ENCODE results near the gene CAMK4. TPM values are rescaled to one million over a fixed set of nuclear protein-coding genes. Genes with fewer than 3 reads are reported as not detected.

The CAMK4 gene
- total and polyA plus RNA-seq, 2 experiments from 2014 or later: 4.2 to 7.3 TPM

- no peak for TF ChIP-seq ZNF331 (CRISPR knock-in tag; IDR thresholded peaks at IDR 0.05; ENCODE audit: low read depth)
- Histone ChIP-seq H3K4me1 (ENCODE audit: insufficient read depth) (no peaks in the 10 kb centered on the region), H3K36me3 (ENCODE audit: insufficient read depth) (no peaks in the 10 kb centered on the region), H3F3A (replicated peaks; ENCODE audit: low read depth) (no peaks in the 10 kb centered on the region), H3K27ac (ENCODE audit: low read depth) (no peak overlapping the region), H3K9me2 (ENCODE audit: insufficient read depth) (no peaks in the 10 kb centered on the region), H2AFZ (no peak overlapping the region), H4K20me1 (replicated peaks; ENCODE audit: insufficient read depth) (no peaks in the 10 kb centered on the region), H3K79me2 (replicated peaks; ENCODE audit: insufficient read depth) (no peaks in the 10 kb centered on the region), H3K27me3 (ENCODE audit: insufficient read depth) (no peaks in the 10 kb centered on the region), H3K4me2 (no peak overlapping the region), H3K4me3 (no peak overlapping the region)
- Mint-ChIP-seq H3K4me1 (peaks cover 8% of the 10 kb centered on the region), H3K27me3 (ENCODE audit: insufficient read depth, low read depth, poor library complexity) (no peaks in the 10 kb centered on the region), H3K27ac (no peak overlapping the region), H3K36me3 (ENCODE audit: low read depth) (no peaks in the 10 kb centered on the region), H3K9me3 (no peaks in the 10 kb centered on the region), H3K4me3 (no peak overlapping the region)
- ATAC-seq: no peak
- no peak for DNase-seq (ENCODE audit: low spot score)
Measured at GRCh38 chr5:111232311-111233051, 8.3 kb downstream of the CAMK4 start.

GRCh38 chr5:111233052-111233374 is 8.8 kb downstream of the CAMK4 start:
- no peak overlapping the region for H3K27ac Mint-ChIP-seq
- H3K36me3 ChIP-seq (ENCODE audit: insufficient read depth): no peaks in the 10 kb centered on the region
- H3K4me3 ChIP-seq: no peak overlapping the region
- no peaks in the 10 kb centered on the region for H3K27me3 Mint-ChIP-seq (ENCODE audit: insufficient read depth, low read depth, poor library complexity)
- peaks cover 3% of the 10 kb centered on the region; the same call in 2 of the 3 replicates for H3K4me1 Mint-ChIP-seq
- no peaks in the 10 kb centered on the region for H3K36me3 Mint-ChIP-seq (ENCODE audit: low read depth)
- DNase-seq (ENCODE audit: low spot score) (no peak), ATAC-seq (no peak)
- no peak overlapping the region for H2AFZ ChIP-seq
- TF ChIP-seq ZNF114 (CRISPR knock-in tag; IDR thresholded peaks at IDR 0.05): no peak
- H3K4me1 ChIP-seq (ENCODE audit: insufficient read depth): no peaks in the 10 kb centered on the region
- H3K4me3 Mint-ChIP-seq: no peak overlapping the region
- H3K9me2 ChIP-seq (ENCODE audit: insufficient read depth): no peaks in the 10 kb centered on the region
- H3K27me3 ChIP-seq (ENCODE audit: insufficient read depth): no peaks in the 10 kb centered on the region
- H3K4me2 ChIP-seq: no peak overlapping the region
- no peak overlapping the region for H3K27ac ChIP-seq (ENCODE audit: low read depth)
- H3F3A ChIP-seq (replicated peaks; ENCODE audit: low read depth): no peaks in the 10 kb centered on the region
- no peaks in the 10 kb centered on the region for H3K79me2 ChIP-seq (replicated peaks; ENCODE audit: insufficient read depth)
- H3K9me3 Mint-ChIP-seq: no peaks in the 10 kb centered on the region
- 0 out of 2 replicates have a peak, but pooled peaks cover under 1% of the 10 kb centered on the region for H4K20me1 ChIP-seq (replicated peaks; ENCODE audit: insufficient read depth)

GRCh38 chr5:111234125-111234524 is 9.9 kb downstream of the CAMK4 start:
- Histone ChIP-seq H3K4me1 (ENCODE audit: insufficient read depth) (no peaks in the 10 kb centered on the region), H2AFZ (no peak overlapping the region), H3K27me3 (ENCODE audit: insufficient read depth) (no peaks in the 10 kb centered on the region), H3K4me3 (no peak overlapping the region), H3K79me2 (replicated peaks; ENCODE audit: insufficient read depth) (no peaks in the 10 kb centered on the region), H4K20me1 (replicated peaks; ENCODE audit: insufficient read depth) (0 out of 2 replicates have a peak, but pooled peaks cover 4% of the 10 kb centered on the region), H3K9me2 (ENCODE audit: insufficient read depth) (no peaks in the 10 kb centered on the region), H3K36me3 (ENCODE audit: insufficient read depth) (no peaks in the 10 kb centered on the region), H3K4me2 (no peak overlapping the region), H3K27ac (ENCODE audit: low read depth) (no peak overlapping the region), H3F3A (replicated peaks; ENCODE audit: low read depth) (no peaks in the 10 kb centered on the region)
- Mint-ChIP-seq H3K4me3 (no peak overlapping the region), H3K9me3 (no peaks in the 10 kb centered on the region), H3K27me3 (ENCODE audit: insufficient read depth, low read depth, poor library complexity) (no peaks in the 10 kb centered on the region), H3K36me3 (ENCODE audit: low read depth) (no peaks in the 10 kb centered on the region), H3K27ac (no peak overlapping the region), H3K4me1 (peaks cover under 1% of the 10 kb centered on the region; the same call in 2 of the 3 replicates)
- no peak for DNase-seq (ENCODE audit: low spot score)
- TF ChIP-seq ZNF114 (CRISPR knock-in tag; IDR thresholded peaks at IDR 0.05): no peak
- no peak for TF ChIP-seq EZH2 (IDR thresholded peaks at IDR 0.05; ENCODE audit: low read depth, unreplicated experiment)
- ATAC-seq: no peak

GRCh38 chr5:111235635-111236034 is 11.5 kb downstream of the CAMK4 start:
- no peaks in the 10 kb centered on the region for H3K9me2 ChIP-seq (ENCODE audit: insufficient read depth)
- H4K20me1 ChIP-seq (replicated peaks; ENCODE audit: insufficient read depth): 0 out of 2 replicates have a peak, but pooled peaks cover 4% of the 10 kb centered on the region
- DNase-seq (ENCODE audit: low spot score) (no peak), ATAC-seq (peak; percentile 23; the same call in 2 of the 3 replicates)
- H3K9me3 Mint-ChIP-seq: no peaks in the 10 kb centered on the region
- H3K79me2 ChIP-seq (replicated peaks; ENCODE audit: insufficient read depth): no peaks in the 10 kb centered on the region
- H3K4me1 ChIP-seq (ENCODE audit: insufficient read depth): no peaks in the 10 kb centered on the region
- no peak overlapping the region for H3K4me3 ChIP-seq
- H3F3A ChIP-seq (replicated peaks; ENCODE audit: low read depth): no peaks in the 10 kb centered on the region
- no peaks in the 10 kb centered on the region for H3K27me3 Mint-ChIP-seq (ENCODE audit: insufficient read depth, low read depth, poor library complexity)
- no peaks in the 10 kb centered on the region for H3K36me3 Mint-ChIP-seq (ENCODE audit: low read depth)
- H2AFZ ChIP-seq: no peak overlapping the region
- H3K4me3 Mint-ChIP-seq: no peak overlapping the region
- H3K4me2 ChIP-seq: no peak overlapping the region
- H3K4me1 Mint-ChIP-seq: no peaks in the 10 kb centered on the region
- H3K36me3 ChIP-seq (ENCODE audit: insufficient read depth): no peaks in the 10 kb centered on the region
- H3K27me3 ChIP-seq (ENCODE audit: insufficient read depth): no peaks in the 10 kb centered on the region
- H3K27ac ChIP-seq (ENCODE audit: low read depth): no peak overlapping the region
- 0 out of 2 replicates have a peak overlapping the region, but pooled peaks have one; percentile 3 for H3K27ac Mint-ChIP-seq
- TF ChIP-seq ZNF114 (CRISPR knock-in tag; IDR thresholded peaks at IDR 0.05) (no peak), JUNB (IDR thresholded peaks at IDR 0.05; ENCODE audit: unreplicated experiment) (no peak), ZNF331 (CRISPR knock-in tag; IDR thresholded peaks at IDR 0.05; ENCODE audit: low read depth) (no peak), POLR2AphosphoS5 (IDR thresholded peaks at IDR 0.05; ENCODE audit: low read depth) (no peak)
